Effector memory CD4-positive, alpha-beta T cell (primary cell): ENCODE results near the gene PSPN.

Experiments used
- DNase-seq, 3 donors: peaks; one replicate each; pipeline ENCODE4 v3.0.0-alpha.2; 2020
- H3K27ac ChIP-seq: 2 replicates; pipeline ENCODE4 v1.7.0; 2013; ENCODE audit warnings: mild to moderate bottlenecking, low read length, moderate library complexity; ENCODE audit not compliant: insufficient read depth, poor library complexity, severe bottlenecking
- H3K27me3 ChIP-seq: replicated peaks from 2 replicates; pipeline ENCODE4 v1.7.0; 2013; ENCODE audit warnings: mild to moderate bottlenecking, low read length; ENCODE audit not compliant: insufficient read depth, control insufficient read depth, poor library complexity, severe bottlenecking
- H3K36me3 ChIP-seq: 2 replicates; pipeline ENCODE4 v1.7.0; 2013; ENCODE audit warnings: mild to moderate bottlenecking, low read length, moderate library complexity; ENCODE audit not compliant: control insufficient read depth, insufficient read depth
- H3K4me1 ChIP-seq: 2 replicates; pipeline ENCODE4 v1.7.0; 2013; ENCODE audit warnings: low read length, mild to moderate bottlenecking; ENCODE audit not compliant: control insufficient read depth, insufficient read depth, poor library complexity, severe bottlenecking
- H3K4me3 ChIP-seq: 2 replicates; pipeline ENCODE4 v1.7.0; 2013; ENCODE audit warnings: low read length, low read depth, mild to moderate bottlenecking; ENCODE audit not compliant: insufficient read depth, poor library complexity, severe bottlenecking
- H3K9me3 ChIP-seq: 2 replicates; pipeline ENCODE4 v1.7.0; 2013; ENCODE audit warnings: mild to moderate bottlenecking, low read length, moderate library complexity; ENCODE audit not compliant: control insufficient read depth

The PSPN gene

DNA sequence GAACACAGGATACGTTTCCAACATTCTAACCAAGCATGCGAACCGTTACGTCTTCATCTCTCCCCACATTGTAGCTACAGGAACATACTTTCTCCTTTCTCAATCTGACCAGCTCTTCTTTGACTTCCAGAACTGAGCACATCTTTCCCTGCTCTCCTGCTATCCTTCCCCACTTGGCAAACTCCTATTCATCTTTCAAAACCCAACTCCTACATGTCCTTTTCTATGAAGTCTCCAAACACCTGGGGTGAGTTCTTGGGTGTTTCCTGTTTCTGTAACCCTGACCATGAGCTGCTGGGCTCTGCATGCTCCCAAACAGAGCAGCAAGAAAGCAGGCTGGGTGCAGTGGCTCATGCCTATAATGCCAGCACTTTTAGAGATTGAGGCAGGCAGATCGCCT, 48.9 kb downstream of the PSPN start:
- no peak for DNase-seq
- H3K27ac ChIP-seq = no peak overlapping the region
- H3K9me3 ChIP-seq = no peaks in the 10 kb centered on the region
- no peaks in the 10 kb centered on the region for H3K36me3 ChIP-seq
- H3K27me3 ChIP-seq = no peaks in the 10 kb centered on the region
- no peaks in the 10 kb centered on the region for H3K4me1 ChIP-seq
- no peak overlapping the region for H3K4me3 ChIP-seq

DNA sequence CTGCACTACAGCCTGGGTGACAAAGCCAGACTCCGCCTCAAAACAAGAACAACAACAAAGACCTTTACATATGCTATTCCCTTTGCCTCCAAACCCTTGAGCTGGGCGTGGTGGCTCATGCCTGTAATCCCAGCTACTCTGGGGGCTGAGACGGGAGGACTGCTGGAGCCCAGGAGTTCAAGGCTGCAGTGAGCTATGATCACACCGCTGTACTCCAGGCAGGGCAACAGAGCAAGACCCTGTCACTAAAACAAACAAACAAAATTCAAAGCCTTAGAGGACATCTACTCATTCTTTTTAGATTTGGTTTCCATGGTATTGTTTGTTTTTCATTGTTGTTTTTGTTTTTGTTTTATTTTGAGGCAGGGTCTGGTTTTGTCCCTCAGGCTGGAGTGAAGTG, 50.1 kb downstream of the PSPN start:
- Histone ChIP-seq H3K27ac (no peak overlapping the region), H3K27me3 (no peaks in the 10 kb centered on the region)

More for the DNA sequence above, 50.1 kb downstream of the PSPN start:
- Histone ChIP-seq H3K4me1 (no peaks in the 10 kb centered on the region), H3K4me3 (no peak overlapping the region), H3K9me3 (no peaks in the 10 kb centered on the region), H3K36me3 (no peaks in the 10 kb centered on the region)
- no peak for DNase-seq
